ES-I3 (cell line): ENCODE data around the gene C9orf153.
A peak's percentile ranks its signal among the peaks of the same experiment; 100 is the strongest.

ENCODE experiments used
- H3K36me3 ChIP-seq: 2 replicates; pipeline ENCODE4 v1.6.1; 2013; ENCODE audit warnings: mild to moderate bottlenecking, low read length, control low read depth, moderate library complexity; ENCODE audit not compliant: insufficient read depth
- H3K4me1 ChIP-seq: 2 replicates; pipeline ENCODE4 v1.6.1; 2013; ENCODE audit warnings: mild to moderate bottlenecking, control low read depth, low read length; ENCODE audit not compliant: insufficient read depth
- H3K9ac ChIP-seq: 2 replicates; pipeline ENCODE4 v1.6.1; 2013; ENCODE audit warnings: low read depth, mild to moderate bottlenecking, low read length, moderate library complexity
- H3K9me3 ChIP-seq: 2 replicates; pipeline ENCODE4 v1.6.1; 2013; ENCODE audit warnings: mild to moderate bottlenecking, low read length, moderate library complexity; ENCODE audit not compliant: control insufficient read depth, insufficient read depth

Gene C9orf153

DNA sequence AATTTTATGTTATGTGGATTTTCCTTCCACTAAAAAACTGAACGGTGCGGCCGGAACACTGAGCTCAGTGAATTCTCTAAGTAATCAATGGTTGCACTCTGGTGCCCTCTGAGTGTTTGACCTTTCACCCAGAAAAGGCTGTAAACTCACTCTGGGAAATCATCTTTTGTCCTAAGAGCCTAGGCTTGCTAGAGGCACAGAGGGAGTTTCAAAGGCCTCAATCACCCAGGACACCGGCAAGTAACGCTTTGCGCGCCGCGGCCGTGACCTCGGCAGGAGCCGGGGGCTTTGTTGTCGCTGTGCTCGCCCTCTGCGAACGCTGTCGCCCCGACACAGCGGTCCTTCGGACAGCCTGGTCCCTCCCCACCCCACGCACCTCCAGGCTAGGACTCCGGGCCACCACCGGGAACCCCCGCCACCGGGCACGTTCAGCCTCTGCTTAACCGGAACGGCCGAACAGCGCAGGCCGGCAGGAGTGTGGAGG is 22.2 kb upstream of the C9orf153 start:
- H3K36me3 ChIP-seq: 0 out of 2 replicates have a peak, but pooled peaks cover 3% of the 10 kb centered on the region
- peaks cover 4% of the 10 kb centered on the region; the same call in 1 of the 2 replicates for H3K4me1 ChIP-seq

DNA sequence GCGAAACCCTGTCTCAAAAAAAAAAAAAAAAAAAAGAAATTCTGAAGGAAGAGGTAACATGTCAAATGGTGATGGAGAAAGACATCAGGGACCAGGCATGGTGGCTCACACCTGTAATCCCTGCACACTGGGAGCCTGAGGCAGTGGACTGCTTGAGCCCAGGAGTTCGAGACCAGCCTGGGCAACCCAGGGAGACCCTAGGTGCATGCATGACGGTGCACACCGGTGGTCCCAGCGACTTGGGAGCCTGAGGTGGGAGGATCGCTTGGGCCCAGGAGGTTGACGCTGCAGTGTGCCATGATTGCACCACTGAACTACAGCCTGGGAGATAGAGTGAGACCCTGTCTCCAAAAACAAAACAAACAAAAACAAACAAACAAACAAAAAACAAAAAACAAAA is 21.1 kb upstream of the C9orf153 start:
- Histone ChIP-seq H3K9ac (no peak overlapping the region), H3K4me1 (peaks cover 4% of the 10 kb centered on the region; the same call in 1 of the 2 replicates), H3K36me3 (0 out of 2 replicates have a peak, but pooled peaks cover 3% of the 10 kb centered on the region), H3K9me3 (no peaks in the 10 kb centered on the region)

More for the DNA sequence above, 22.2 kb upstream of the C9orf153 start:
- Histone ChIP-seq H3K9me3 (no peaks in the 10 kb centered on the region), H3K9ac (peak overlapping the region; percentile 97)

DNA sequence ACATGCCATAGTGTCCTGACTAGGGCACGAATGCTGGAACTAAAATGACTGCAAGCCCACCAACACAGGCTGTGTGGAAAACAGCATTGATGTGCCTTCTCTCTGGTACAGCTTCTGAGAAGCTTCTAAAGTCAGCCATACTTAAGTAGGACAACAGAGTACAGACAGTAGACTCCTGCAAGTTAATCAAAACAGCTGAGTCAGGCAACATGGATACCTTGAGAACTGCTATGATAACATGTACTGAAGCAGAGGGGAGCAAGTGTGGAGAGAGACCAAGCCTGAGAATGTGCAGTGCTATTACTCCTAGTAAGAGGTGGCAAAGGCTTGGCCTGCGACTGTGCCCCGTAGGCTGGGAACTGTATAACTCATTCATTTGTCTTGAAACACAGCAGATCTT is 20.4 kb upstream of the C9orf153 start:
- 0 out of 2 replicates have a peak, but pooled peaks cover 3% of the 10 kb centered on the region for H3K36me3 ChIP-seq
- H3K9me3 ChIP-seq: no peaks in the 10 kb centered on the region
- peaks cover 4% of the 10 kb centered on the region; the same call in 1 of the 2 replicates for H3K4me1 ChIP-seq
- no peak overlapping the region for H3K9ac ChIP-seq

DNA sequence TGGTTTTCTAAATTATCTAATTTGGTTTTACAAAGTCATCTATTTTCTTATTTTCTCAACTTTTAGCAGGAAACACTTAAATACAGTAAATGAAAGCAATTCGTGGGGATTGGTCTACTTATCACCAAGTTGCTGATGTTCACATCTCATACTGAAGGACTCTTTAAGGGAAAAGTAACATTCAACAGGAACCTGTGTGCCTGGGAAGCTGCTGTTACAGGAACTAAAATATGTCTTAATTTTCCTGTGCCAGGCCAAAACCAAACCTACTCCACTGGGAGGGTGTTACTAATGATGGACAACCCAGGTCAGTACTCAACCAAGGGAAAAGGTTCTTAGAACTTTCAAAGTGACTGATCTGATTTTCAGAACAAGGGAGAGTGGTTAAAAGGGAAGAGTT is 17.6 kb upstream of the C9orf153 start:
- Histone ChIP-seq H3K36me3 (peaks cover 7% of the 10 kb centered on the region; the same call in 1 of the 2 replicates), H3K9me3 (no peaks in the 10 kb centered on the region), H3K9ac (no peak overlapping the region), H3K4me1 (peaks cover 4% of the 10 kb centered on the region; the same call in 1 of the 2 replicates)

DNA sequence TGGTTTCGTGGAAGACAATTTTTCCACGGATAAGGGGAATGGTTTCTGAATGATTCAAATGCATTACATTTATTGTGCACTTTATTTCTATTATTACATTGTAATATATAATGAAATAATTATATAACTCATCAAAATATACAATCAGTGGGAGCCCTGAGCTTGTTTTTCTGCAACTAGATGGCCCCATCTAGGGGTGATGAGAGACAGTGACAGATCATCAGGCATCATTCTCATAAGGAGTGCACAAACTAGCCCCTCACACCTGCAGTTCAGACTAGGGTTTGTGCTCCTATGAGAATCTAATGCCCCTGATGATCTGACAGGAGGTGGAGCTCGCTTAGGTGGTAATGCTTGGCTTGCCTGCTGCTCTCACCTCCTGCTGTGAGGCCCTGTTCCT is 16.5 kb upstream of the C9orf153 start:
- Histone ChIP-seq H3K4me1 (peaks cover 4% of the 10 kb centered on the region; the same call in 1 of the 2 replicates), H3K9ac (no peak overlapping the region), H3K9me3 (no peaks in the 10 kb centered on the region), H3K36me3 (peaks cover 12% of the 10 kb centered on the region; the same call in 1 of the 2 replicates)

DNA sequence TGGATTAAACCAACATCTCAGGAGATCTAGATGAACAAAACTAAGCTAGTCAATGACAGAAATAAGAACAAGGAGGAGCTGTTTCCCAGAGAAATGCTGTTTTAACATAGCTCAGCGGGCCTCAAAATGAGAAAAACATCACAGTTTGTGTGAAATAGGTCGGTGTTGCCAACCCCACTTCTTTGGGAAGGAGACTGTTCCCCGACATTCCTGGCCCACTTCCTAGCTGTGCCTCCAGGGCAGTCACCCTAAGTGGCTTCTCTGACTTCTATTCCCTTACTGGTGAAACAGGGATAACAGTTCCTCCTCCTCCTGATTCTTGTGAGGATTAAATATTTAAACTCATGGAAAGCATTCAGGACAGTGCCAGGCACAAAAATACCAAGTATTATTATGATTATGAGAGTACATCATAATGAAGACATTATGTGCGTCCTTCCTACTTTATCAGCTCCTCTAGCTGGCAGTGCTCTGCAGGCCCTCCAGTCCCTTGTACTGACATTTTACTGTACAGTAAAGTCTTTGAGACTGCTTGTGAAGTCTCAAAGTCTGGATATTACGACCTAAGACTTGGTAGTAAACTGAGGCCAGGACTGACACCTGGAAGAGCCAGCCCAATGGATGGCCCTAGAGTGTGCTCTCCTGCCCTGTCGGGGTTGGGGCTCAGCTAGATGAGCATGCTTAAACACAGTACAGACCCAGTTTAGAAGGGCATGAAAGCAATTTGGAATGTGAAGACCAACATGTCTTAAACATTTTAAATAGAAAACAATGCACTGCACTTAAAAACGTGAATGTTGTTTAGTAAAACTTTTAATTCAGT is 15.6 kb upstream of the C9orf153 start:
- Histone ChIP-seq H3K4me1 (peaks cover 4% of the 10 kb centered on the region; the same call in 1 of the 2 replicates), H3K9ac (no peak overlapping the region), H3K9me3 (no peaks in the 10 kb centered on the region), H3K36me3 (peaks cover 12% of the 10 kb centered on the region; the same call in 1 of the 2 replicates)

DNA sequence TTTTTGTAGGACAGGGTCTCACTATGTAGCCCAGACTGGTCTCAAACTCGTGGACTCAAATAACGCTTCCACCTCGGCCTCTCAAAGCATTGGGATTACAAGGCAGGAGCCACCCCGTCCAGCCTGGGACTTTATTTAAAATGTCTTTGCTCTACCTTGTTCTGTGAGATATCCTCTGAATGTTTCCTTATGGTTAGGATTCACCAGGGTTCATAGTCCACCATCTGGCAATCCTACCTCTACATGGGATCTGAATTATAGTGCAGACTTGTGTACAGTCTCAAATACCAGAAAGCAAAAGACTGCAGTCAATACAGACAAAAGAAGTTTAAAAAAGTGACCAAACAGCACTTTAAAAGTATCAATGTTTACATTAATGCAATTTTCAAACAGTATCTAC is 12.8 kb upstream of the C9orf153 start:
- peaks cover 10% of the 10 kb centered on the region; the same call in 1 of the 2 replicates for H3K36me3 ChIP-seq
- H3K9ac ChIP-seq: no peak overlapping the region
- no peaks in the 10 kb centered on the region for H3K9me3 ChIP-seq
- peaks cover 2% of the 10 kb centered on the region; the same call in 1 of the 2 replicates for H3K4me1 ChIP-seq

DNA sequence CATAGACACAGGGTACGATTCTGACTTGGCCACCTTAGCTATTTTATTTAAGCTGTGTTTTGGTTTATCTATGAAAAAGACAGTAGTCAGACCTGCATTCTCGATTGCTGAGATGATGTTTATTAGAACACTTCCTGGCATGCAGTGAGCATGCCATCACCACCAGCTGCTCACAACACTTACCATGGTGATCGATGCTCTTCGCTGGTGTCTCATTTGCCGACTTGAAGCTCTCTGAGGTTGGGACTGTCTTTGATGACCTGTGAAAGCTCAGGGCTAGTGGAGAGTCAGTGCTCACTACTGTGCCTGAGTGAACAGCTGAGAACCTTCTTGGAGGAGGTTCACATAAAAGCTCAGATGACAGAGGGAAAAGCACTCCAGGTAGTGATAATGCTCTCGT is 4.4 kb upstream of the C9orf153 start:
- Histone ChIP-seq H3K36me3 (no peaks in the 10 kb centered on the region; the same call in 1 of the 2 replicates), H3K9ac (no peak overlapping the region), H3K9me3 (no peaks in the 10 kb centered on the region), H3K4me1 (peaks cover 8% of the 10 kb centered on the region; the same call in 1 of the 2 replicates)

DNA sequence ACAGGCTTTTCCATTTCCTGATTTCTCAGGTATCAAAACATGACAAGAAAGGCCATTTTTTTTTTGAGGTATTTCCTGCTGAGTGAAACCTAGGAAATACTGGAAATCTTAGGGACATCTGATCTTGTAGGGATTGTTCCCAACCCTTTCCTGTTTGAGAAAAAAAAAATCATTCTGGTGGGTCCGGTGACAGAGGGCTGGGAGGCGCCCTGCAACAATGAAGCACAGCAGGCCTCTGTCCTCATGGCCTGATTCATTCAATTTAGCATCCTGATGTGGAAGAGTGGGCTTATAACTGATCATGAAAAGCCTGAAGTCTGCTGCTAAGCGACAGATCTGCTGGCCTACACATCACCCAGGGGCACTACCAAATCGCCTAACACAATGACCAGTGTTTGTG is 3.0 kb upstream of the C9orf153 start:
- H3K9me3 ChIP-seq: no peaks in the 10 kb centered on the region
- no peaks in the 10 kb centered on the region; the same call in 1 of the 2 replicates for H3K36me3 ChIP-seq
- H3K9ac ChIP-seq: no peak overlapping the region
- H3K4me1 ChIP-seq: peaks cover 8% of the 10 kb centered on the region; the same call in 1 of the 2 replicates

DNA sequence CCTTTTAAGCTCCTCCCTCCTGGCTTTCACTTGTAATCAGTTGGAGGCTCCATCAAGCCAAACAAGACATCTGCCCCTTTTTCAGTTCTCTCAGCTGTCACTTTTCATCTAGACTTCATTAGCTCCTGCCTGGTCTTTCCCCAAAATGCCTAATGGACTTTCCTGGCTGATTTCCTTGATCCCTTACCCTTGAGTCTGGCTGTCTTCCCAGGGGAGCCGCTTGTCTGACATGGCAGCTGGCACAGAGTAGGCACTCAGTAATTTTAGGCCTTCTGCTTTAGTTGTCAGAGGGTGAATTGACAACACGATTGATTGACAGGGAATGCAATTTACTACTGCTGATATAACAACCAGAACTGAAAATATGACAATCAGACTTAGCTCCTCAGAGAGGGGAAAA is 2.1 kb downstream of the C9orf153 start:
- Histone ChIP-seq H3K9ac (no peak overlapping the region), H3K4me1 (peaks cover 2% of the 10 kb centered on the region; the same call in 1 of the 2 replicates), H3K9me3 (peaks cover 11% of the 10 kb centered on the region), H3K36me3 (no peaks in the 10 kb centered on the region)

DNA sequence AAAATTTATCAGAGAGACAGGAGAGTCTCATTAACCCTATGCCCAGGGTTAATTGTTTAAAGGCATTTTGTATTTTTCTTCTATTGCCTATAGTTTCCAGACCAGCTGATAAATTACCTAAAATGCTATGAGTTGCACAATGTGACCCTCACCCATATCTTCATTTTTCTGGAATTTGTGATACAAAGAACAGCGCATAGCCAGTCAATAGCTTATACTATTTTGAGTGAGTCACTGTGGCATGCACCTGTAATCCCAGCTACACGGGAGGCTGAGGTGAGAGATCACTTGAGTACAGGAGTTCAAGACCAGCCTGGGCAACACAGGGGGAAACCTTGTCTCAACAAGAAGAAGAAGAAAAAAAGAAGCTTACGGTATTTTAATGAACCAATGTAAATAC is 2.8 kb downstream of the C9orf153 start:
- Histone ChIP-seq H3K9me3 (peaks cover 13% of the 10 kb centered on the region), H3K9ac (no peak overlapping the region), H3K4me1 (no peaks in the 10 kb centered on the region), H3K36me3 (no peaks in the 10 kb centered on the region)

DNA sequence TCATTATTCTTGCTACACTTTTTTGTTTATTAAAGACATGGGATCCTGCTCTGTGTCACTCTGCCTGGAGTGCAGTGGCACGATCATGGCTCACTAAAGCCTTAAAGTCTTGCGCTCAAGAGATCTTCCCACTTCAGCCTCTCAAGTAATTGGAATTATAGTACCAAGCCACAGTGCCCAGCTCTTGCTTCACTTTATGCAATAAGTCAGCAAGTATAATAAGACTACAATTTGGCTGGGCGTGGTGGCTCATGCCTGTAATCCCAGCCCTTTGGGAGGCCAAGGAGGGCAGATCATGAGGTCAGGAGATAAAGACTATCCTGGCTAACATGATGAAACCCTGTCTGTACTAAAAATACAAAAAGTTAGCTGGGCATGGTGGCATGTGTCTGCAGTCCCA is 5.9 kb downstream of the C9orf153 start:
- peaks cover 13% of the 10 kb centered on the region for H3K9me3 ChIP-seq
- H3K36me3 ChIP-seq: no peaks in the 10 kb centered on the region
- no peak overlapping the region for H3K9ac ChIP-seq
- no peaks in the 10 kb centered on the region for H3K4me1 ChIP-seq

DNA sequence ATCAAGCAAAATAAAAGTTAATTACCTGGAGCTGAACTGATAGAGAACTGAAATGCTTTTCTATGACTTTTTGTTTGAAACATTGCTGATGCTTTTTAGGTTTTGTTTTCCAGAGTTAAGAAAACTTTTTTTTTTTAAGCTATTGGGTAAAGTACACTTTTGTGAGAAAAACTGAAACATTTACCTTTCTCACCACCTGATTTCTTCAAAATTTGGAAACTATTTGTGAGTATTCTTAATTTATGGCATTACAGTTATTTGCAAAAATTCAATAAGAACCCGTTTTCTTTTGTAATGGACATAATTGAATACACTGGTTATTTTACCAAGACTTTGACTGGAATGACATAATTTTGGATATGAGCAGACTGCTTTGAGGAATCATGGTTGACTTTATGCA is 6.6 kb downstream of the C9orf153 start:
- H3K9me3 ChIP-seq: peaks cover 13% of the 10 kb centered on the region
- no peak overlapping the region for H3K9ac ChIP-seq
- H3K36me3 ChIP-seq: no peaks in the 10 kb centered on the region
- H3K4me1 ChIP-seq: no peaks in the 10 kb centered on the region

DNA sequence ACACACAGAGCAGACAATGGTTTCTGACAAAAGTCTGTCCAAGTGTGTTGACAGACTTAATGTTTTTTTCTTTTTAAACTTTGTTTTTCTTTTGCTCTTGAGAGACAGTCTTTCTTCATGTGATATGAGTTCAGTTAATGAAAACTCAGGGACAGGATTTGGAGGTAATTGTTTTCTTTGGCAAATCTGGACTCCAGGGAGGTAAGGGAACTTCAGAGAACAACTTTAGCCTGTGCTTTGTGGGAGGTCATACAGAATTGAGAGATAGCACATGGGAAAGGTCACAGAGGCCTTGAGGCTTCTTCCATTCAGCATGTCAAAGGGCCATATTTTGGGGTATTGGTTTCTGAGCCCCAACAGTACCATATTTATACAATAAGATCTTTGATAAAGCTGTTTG is 9.3 kb downstream of the C9orf153 start:
- Histone ChIP-seq H3K9me3 (peaks cover 13% of the 10 kb centered on the region), H3K9ac (no peak overlapping the region), H3K36me3 (no peaks in the 10 kb centered on the region), H3K4me1 (no peaks in the 10 kb centered on the region)

DNA sequence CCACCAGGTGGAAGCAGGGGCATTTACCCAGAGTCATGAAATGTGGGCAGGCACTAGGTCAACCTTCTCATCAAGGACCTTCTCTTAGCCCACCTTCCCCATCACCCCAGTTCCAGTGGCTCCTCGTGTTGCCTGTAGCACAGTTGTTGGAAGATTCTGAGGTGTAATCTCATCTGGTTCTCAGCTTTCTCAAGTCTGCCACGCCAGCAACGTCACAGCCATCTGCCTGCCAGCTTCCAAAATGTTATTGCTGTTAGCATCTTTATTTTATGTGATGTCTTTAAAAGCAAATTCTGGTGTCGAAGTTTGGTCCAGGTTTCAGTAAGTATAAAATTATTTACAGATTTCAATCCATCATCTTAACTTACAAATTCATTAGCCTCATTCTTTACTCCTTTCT is 10.7 kb downstream of the C9orf153 start:
- no peak overlapping the region for H3K9ac ChIP-seq
- peaks cover 13% of the 10 kb centered on the region for H3K9me3 ChIP-seq
- no peaks in the 10 kb centered on the region for H3K36me3 ChIP-seq
- H3K4me1 ChIP-seq: no peaks in the 10 kb centered on the region
